Fibroblast of skin of abdomen (primary cell): ENCODE measurements around the gene MTG2.

ENCODE experiments used
- DNase-seq: peaks from one replicate; pipeline ENCODE4 v3.0.0-alpha.2; 2013

Gene MTG2

DNA sequence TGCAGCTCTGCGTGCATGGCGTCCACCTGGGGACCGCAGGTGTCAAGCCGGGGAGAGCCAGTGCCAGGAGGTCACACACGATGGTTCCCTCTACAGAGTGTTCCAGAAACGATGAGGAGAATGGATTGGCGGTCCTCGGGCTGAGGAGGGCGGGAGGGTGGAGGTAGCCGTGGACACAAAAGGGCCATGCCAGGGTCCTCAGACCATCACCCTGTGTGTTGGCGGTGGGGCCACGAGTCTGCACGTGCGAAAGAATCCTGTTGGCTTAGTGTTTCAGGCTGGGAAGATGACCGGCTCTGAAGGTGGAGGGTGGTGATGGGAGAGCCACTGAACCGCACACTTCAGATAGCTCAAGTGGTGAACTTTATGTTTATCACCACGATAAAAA is 23.6 kb downstream of the MTG2 start:
- DNase-seq: no peak

GRCh38 chr20:62208061-62208794 is 25.4 kb downstream of the MTG2 start:
- DNase-seq: no peak

- no peak for DNase-seq
Observed at GRCh38 chr20:62208795-62209755, 26.2 kb downstream of the MTG2 start.

DNA sequence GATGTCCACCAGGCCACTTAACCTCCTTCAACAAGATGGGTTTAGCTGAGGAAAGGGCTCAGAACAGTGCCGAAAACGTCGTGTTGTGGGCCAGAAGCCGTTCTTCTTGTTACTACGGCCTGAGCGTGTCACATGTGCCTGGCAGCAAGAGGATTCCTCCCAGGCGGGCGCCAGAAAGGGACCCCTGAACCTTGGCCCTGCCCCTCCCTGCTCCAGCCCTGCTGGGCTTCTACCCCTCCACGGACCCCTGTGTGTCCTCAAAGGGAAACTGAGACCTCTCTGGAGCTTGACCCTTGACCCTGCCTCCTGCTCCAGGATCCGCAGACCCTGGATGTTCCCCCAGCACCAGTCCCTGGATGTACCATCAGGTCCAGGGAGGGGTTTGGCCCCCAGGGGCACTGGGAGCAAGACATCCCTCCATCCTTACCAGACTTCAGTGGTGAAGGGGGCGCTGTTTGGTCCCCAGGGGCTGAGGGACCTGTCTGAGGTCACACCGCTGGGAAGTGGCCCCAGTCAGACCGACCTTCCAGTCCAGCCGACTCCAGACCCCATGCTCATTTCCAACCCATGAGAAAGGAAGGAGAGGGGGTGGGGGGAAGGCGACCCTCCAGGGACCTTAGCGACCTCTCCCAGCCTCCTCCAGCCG is 27.1 kb downstream of the MTG2 start:
- DNase-seq: no peak

GRCh38 chr20:62210496-62210855 is 27.6 kb downstream of the MTG2 start:
- no peak for DNase-seq

DNA sequence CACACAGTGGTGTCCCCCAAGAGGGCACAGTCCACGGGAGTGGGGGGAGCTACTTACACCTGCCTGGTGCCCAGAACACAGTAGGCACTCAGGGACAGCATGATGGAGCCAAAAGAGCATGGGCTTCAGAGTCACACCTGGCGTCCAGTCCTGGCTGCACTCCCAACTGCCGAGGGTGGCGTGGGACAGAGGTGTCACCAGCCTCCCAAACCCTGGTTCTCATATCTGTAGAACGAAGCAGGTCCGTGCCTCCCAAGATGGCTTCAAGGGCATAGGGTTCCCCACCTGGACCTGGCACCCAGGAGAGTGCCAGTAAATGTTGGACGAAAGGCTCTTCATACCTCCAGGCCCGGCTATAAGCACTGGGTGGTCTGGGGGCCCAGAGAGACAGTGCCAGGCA is 28.4 kb downstream of the MTG2 start:
- DNase-seq: no peak

GRCh38 chr20:62211769-62212288 is 29.0 kb downstream of the MTG2 start:
- no peak for DNase-seq

DNA sequence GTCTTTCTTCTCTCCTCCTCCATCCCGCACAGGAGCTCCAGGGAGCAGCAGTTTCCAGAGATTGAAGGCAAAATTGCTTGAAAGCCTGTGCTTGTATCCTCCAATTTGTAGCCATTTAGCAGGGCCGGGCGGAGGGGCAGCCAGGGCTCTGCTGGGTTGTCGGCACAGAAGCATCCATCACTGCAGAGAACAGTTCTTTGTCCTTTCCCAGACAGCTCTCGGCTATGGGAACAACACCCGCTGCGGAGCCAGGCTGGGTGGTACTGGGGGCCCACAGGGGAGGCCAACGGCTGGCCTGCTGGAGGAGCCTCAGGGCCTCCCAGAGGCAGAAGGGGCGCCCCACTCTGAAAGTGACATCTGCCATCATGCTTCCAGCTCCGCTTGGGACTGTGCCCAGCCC is 29.5 kb downstream of the MTG2 start:
- no peak for DNase-seq

DNA sequence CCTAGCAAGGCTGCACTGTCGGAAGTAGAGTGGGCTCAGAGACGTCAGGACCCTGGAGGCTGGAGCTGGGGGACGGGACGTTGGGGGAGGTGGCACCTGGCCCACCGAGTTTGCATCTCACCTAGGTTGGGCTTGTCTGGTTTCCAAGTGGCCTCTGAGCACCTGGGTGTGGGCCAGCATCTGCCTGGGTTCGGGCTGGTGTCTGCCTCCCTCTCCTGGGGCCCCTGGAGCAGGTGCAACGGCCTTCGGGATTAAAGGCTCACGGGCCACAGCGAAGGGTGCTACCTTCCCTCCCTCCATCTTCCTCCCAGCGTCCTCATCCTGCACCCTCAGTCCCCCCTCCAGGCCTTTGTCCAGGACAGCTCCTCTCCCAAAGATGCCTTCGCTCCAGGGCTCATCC is 31.2 kb downstream of the MTG2 start:
- no peak for DNase-seq

DNA sequence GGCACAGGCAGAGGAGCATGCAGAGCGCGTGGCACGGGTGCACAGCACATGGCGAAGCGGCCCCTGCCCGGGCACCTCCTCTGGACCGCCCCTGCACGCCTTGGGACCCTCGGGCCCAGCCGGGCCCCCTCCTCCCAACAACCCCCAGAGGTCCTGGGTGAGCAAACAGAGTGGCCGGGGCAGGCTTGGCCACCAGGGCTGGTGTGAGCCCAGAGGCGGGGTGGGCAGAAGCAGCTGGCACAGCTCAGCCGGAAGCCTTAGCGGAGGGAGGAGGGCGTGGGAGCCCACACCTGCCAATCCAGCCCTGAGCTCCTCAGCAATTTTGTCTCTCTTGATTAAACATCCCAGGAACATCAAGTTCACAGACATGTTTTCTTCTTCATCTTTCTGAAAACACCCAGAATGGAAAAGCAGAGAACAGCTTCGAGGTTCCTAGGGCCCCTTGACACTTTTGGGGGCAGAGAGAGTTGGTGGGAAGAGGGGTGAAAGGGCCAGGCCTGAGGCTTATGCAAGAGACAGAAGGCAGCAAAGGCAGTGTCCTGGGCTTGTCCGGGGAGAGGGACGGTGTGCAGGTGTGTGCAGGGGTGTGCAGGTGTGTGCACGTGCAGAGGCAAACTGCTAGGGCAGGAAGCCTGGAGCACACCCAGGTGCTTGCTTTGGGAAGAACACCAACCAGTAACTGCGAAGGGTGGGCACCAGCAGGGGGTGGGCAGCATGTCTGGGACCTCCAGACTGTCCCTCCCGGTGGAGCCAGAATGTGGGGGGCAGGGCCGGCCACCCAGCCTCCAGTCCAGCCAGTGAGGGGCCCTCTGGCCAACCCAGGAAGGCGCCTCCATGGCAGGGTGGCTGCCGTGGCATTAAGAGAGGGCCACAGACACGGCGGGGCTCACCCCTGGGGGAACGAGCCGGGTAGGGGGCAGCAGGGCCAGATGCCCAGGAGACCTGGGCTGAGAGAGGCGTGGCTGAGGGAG is 32.5 kb downstream of the MTG2 start:
- DNase-seq: no peak

DNA sequence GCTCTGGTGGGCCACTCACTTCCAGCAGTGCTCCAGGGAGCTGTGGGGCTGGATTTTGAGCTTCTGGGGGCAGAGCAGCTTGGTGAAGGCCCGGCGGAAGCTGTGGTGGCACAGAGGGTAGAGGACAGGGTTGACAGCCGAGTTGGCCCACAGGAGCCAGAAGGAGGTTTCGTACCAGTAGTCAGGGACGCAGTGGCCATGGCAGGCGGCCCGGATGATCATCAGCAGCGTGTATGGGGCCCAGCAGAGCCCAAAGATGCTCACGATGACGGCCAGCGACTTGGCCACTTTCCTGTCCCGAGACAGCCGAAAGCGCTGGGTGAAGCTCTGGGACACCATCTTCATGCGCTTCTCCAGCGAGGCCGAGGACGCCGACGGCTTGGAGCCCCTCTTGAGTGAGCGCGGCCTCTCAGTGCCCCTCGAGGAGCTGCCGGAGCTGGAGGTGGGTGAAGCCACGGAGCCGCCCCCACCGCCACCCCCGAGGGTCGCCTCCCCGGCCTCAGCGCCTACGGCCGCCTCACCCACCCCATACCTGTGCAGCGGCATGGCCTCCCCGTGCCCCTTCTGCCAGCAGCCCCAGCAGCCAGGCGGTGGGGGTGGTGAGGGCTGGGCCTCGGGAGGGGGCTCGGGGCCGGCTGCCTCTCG is 33.3 kb downstream of the MTG2 start:
- DNase-seq: no peak

DNA sequence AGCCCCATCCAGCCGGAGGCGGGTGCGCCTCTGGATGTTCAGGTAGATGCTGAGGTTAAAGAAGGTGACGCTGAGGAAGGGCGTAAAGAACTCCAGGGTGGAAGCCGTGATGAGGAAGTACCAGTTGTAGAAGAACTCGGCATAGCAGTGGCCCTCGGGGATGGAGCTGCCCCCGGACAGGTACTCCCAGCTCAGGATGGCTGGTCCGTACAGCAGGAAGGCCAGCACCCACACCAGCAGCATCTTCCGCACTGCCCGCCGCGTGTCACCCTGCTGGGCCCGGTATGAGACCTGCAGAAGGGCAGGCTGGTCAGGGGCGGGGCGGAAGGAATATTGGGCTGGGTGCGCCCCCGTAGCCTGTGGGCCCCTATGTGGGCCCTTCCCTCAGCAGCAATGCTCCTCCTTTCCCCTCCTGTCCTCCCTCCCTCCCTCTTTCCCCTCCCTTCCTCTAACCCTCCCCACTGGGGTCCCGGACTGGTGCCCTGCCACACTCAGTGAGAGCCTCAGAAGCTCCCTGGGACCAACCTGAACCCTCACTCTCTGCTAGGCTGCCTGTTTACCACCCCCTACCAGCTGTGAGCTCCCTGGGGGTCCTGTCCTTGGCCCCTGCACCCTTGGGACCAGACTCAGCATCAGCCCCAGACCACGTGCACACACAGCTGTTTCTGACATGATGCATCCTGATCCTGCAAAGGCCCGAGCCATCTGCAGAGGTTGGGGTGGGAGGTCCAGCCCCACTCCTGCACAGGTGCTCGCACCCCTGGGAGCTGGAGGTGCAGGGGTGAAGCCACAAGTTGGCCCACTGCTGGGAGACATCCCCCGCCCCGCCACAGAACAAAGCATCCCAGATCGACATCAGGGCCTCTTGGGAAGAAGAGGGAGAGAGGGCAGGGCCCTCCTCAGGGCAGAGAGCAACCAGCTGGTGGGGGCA is 34.1 kb downstream of the MTG2 start:
- DNase-seq: no peak

DNA sequence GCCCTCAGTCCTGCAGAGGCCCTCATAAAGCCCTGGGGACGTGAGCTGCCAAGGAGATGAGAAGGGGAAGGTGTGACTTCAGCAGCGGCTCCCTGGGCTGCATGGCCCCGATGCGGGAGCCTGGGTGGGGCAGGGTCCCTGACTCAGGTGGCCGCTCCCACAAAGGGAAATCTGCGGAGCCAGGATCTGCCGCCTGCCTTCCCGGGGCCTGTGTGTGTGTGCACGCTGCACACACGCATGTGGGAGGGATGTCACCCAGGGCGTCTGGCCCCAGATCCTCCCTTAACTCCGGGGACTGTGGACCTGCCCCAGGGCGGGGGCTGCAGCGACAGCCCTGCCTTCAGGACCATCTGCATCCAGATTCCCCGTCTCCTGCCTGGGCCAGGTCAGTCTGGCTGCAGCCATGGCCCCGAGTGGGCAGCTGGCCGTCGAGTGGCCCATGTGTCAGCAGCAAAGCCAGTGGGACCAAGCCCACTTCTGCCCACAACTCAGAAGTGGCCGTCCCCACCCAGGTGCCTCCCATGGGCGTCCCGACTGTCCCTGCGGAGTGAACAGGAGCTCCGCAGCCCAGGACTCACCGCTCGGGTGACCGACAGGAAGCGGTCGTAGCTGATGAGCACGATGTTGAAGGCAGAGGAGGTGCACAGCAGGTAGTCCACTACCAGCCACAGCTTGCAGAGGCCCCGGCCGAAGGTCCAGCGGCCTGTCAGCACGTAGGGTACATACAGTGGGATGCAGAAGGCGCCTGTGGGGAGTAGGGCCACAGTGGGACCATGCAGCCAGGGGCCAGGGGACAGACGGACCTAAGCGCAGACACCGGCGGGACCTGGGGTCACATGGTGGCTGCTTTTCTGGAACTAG is 35.3 kb downstream of the MTG2 start:
- no peak for DNase-seq

DNA sequence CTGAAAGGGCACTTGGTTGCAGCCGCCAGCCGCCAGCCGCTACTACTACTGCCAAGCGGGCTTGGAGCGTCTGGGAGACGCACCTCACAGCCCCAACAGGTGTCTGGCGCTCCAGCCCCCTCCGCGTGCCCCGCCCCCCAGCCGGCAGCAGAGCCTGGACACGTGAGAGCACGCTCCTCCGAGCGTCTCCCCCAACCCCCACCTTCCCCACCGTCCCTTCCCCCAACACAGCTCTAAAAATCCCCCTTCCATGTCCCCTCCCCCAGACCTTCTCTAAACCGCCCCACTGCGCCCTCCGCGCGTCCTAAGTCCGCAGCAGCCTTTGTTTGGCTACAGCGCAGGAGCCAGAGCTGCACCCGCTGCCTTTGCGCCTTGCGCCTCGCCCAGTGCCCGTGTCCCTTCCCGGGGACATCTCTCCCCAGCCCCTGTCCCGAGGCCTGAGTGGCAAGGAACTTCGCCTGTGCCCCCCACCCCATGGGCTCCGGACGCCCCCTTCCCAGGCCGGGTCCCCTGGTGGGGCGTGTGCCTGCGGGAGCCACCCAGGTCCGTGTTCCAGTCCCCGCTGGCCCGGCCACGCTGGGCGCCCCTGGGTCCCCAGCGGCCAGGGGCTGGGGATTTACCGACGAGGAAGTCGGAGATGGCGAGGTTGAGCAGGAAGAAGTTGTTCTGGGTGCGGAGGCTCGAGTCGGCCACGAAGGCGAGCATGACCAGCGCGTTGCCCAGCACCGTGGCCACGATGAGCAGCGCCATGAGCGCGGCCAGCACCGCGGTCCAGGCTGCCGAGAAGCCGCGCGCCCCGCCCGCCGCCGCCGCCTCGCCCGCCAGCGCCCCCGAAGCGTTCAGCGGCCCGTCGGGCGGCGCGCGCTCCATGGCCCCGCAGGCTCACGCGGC is 36.5 kb downstream of the MTG2 start:
- no peak for DNase-seq

DNA sequence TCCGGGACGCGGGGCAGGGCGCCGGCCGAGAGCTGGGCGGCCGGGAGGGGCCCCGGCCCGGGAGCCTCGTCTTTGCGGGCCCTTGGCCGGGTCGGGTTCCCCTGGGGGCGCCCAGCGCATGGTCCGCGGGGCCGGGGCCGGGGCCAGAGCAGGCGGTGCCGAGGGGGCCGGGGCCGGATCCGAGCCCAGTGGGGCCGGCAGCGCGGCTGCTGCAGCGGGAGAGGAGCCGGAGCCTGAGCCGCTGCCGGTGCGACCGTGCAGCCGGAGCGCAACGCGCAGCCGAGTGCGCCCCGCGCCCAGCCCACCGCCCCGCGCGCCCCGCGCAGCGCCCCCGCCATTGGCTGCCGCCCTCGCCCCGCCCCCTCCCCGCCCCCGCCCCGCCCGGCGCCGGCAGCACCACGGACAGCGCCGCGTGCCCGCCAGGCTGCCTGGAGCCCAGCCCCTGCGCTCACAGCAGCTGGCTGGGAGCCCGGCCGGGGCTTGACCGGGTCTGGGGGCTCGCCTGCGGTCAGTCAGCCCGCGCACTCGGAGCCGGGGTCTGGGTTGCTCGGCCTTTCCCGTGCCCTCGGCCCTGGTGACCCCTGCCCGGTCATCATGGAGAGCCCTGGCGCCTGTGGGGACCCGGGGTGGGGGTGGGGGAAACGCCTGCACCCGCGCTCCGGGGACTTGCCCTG is 37.3 kb downstream of the MTG2 start, which contains the start of gene HRH3:
HRH3 (minus strand) TSS at position 287 of the 674 bp plus-strand sequence. CDS start 308 bp downstream, outside the sequence.
- peak; percentile 10 for DNase-seq

DNA sequence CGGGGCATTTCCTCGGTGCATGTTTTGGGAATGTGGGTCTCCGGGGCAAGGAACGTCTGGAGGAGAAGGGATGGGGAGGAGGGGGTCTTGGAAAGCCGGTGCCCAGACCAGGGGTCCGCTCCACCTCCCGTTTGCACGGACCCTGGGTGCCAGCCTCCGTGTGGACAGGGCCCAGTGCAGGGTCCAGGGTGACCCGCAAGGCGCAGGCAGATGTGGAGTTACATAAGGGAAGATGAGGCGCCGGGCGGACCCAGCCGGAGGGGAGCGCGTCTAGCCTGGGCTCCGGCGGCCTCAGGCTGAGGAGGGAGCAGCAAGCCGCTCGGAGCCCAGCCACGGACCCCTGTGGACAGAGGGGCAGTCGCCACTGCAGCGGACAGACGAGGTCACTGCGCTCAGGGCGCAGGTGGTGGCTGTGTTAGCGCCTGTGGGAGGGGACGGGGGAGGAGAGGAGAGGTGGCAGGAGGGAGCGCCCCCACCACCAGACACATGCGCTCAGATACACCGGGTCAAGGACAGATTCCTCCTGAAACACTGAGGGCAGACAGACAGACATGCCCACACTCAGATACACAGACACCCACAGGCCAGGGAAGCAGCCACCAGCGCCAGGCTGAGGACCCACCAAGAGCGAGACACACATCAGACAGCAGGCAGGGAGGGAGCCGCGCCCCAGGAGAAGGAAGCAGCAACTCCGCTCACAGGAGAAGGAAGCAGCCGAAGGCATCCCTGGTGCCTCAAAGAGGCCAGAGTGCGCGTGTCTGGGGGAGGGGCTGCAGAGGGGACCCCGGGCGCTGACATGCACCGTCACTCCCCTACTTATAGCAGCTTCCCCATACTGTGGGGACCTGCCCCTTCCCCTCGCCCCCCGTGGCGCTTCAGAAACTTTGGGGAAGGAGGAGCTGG is 38.1 kb downstream of the MTG2 start:
- DNase-seq: no peak
